HepG2 (cell line): ENCODE measurements around the gene CLEC14A. TPM values are rescaled to one million over a fixed set of nuclear protein-coding genes. Genes with fewer than 3 reads are reported as not detected.

Source experiments
- ATAC-seq: fragments of 200-7000 bp; cut with Tn5 transposase; 3 replicates; pipeline ENCODE4 v1.9.1; 2020; ENCODE audit warnings: mild to moderate bottlenecking, moderate library complexity
- BruUV-seq: library from RNA; stranded (reverse); fragments of 400-500 nt; replicated peaks from 2 replicates; lab custom pipeline; 2021; lab: Mats Ljungman, UMichigan
- CTCF ChIA-PET: fragments of 300-600 bp; formaldehyde crosslinking; extraction: SDS; loops from one replicate; lab custom pipeline; 2021; ENCODE audit warnings: low total read pairs, inconsistent platforms, low intra/inter-chr PET ratio; lab: Yijun Ruan, JAX
- POLR2A ChIA-PET: fragments of 350-600 bp; sonication (Branson Sonifier 250); formaldehyde crosslinking; loops from one replicate; lab custom pipeline; 2020; ENCODE audit warnings: antibody characterized with exemption, inconsistent platforms; lab: Yijun Ruan, JAX
- DNase-seq: peaks from one replicate; pipeline ENCODE4 v3.0.0-alpha.2; 2015; ENCODE audit warnings: low spot score
- FAIRE-seq: peaks from 3 replicates; lab custom pipeline; 2011; peaks lifted over from hg19 to GRCh38; lab: Jason Lieb, UNC
- H2AFZ ChIP-seq: one replicate; pipeline ENCODE4 v1.6.1; 2011; ENCODE audit warnings: low read length, inconsistent platforms
- H3K27ac ChIP-seq: fragments of 300-600 bp; 3 replicates; pipeline ENCODE4 v1.8.0; 2011; ENCODE audit warnings: mixed run types, mild to moderate bottlenecking, mixed read lengths, low read length, inconsistent platforms; ENCODE audit not compliant: insufficient read depth; ENCODE audit errors: extremely low read length
- H3K27me3 ChIP-seq, 2 experiments: fragments of 200-600 bp in 1 of 2; 2 replicates in 1 of 2; 3 replicates in 1 of 2; pipeline versions ENCODE4 v1.6.0 to v1.8.0; 2011; ENCODE audit warnings: low read length in 2 of 2, mild to moderate bottlenecking in 2 of 2, moderate library complexity in 2 of 2, inconsistent platforms in 1 of 2; ENCODE audit not compliant: insufficient read depth in 2 of 2, control insufficient read depth in 1 of 2
- H3K36me3 ChIP-seq, 2 experiments: fragments of 200-600 bp in 1 of 2; replicated peaks in 1 of 2; 2 replicates in 1 of 2; 3 replicates in 1 of 2; pipeline versions ENCODE4 v1.5.1 to v1.8.0; 2011; ENCODE audit warnings: low read length in 2 of 2, inconsistent platforms in 1 of 2; ENCODE audit not compliant: insufficient read depth in 2 of 2, control insufficient read depth in 1 of 2
- H3K4me1 ChIP-seq: 2 replicates; pipeline ENCODE4 v1.5.1; 2012; ENCODE audit warnings: low read length, inconsistent platforms; ENCODE audit not compliant: insufficient read depth
- H3K4me2 ChIP-seq: 2 replicates; pipeline ENCODE4 v1.6.0; 2011; ENCODE audit warnings: low read depth, low read length, inconsistent platforms
- H3K4me3 ChIP-seq, 3 experiments: fragments of 200-600 bp in 1 of 3; sonication (generic), shearing (Covaris generic) in 1 of 3; replicated peaks in 1 of 3; 2 replicates each; pipeline ENCODE4 v1.5.1; 2011 to 2016; ENCODE audit warnings: low read length in 3 of 3, inconsistent platforms in 2 of 3, low read depth in 2 of 3, mild to moderate bottlenecking in 2 of 3, control low read depth in 1 of 3, mixed read lengths in 1 of 3; ENCODE audit not compliant: insufficient read depth in 1 of 3
- H3K79me2 ChIP-seq: one replicate; pipeline ENCODE4 v1.6.1; 2011; ENCODE audit warnings: low read length, inconsistent platforms; ENCODE audit not compliant: insufficient read depth
- H3K9ac ChIP-seq: 2 replicates; pipeline ENCODE4 v1.6.0; 2011; ENCODE audit warnings: mild to moderate bottlenecking, low read depth, low read length, inconsistent platforms; ENCODE audit not compliant: insufficient read depth
- H3K9me3 ChIP-seq: 2 replicates; pipeline ENCODE4 v1.5.1; 2012; ENCODE audit warnings: mild to moderate bottlenecking, low read length
- H4K20me1 ChIP-seq: 2 replicates; pipeline ENCODE4 v1.6.0; 2011; ENCODE audit warnings: inconsistent platforms, mild to moderate bottlenecking, low read length, moderate library complexity; ENCODE audit not compliant: insufficient read depth
- AHDC1 ChIP-seq: sonication (generic); formaldehyde crosslinking; IDR thresholded peaks from 2 replicates; pipeline ENCODE4 v1.5.1; 2020; ENCODE audit warnings: mild to moderate bottlenecking, missing genetic modification reagents, borderline replicate concordance
- GPN1 ChIP-seq: sonication (generic); formaldehyde crosslinking; IDR thresholded peaks from 2 replicates; pipeline ENCODE4 v1.5.1; 2020; ENCODE audit warnings: missing genetic modification reagents, borderline replicate concordance
- HIC2 ChIP-seq: sonication (generic); formaldehyde crosslinking; IDR thresholded peaks from 2 replicates; pipeline ENCODE4 v1.9.0; 2022; ENCODE audit warnings: low read depth, missing genetic modification reagents
- MAFF ChIP-seq: IDR thresholded peaks from 2 replicates; pipeline ENCODE4 v1.6.1; 2011; ENCODE audit warnings: low read depth, low read length, improper control_type of control experiment
- MAFK ChIP-seq, 2 experiments: IDR thresholded peaks in 1 of 2; conservative IDR thresholded peaks in 1 of 2; 2 replicates each; pipeline ENCODE4 v1.6.1; 2011; ENCODE audit warnings: improper control_type of control experiment in 2 of 2, low read length in 2 of 2
- SIN3B ChIP-seq: fragments of 150-350 bp; IDR thresholded peaks from 2 replicates; pipeline ENCODE4 v1.6.1; 2014; ENCODE audit warnings: low read length
- SOX5 ChIP-seq: IDR thresholded peaks from 2 replicates; pipeline ENCODE4 v1.6.1; 2016; ENCODE audit warnings: borderline replicate concordance
- ZFP1 ChIP-seq: IDR thresholded peaks from 2 replicates; pipeline ENCODE4 v1.6.1; 2016
- ZNF547 ChIP-seq: sonication (generic); formaldehyde crosslinking; IDR thresholded peaks from 2 replicates; pipeline ENCODE4 v1.5.1; 2020; ENCODE audit warnings: mild to moderate bottlenecking, missing genetic modification reagents
- ZNF766 ChIP-seq: sonication (generic); formaldehyde crosslinking; IDR thresholded peaks from 2 replicates; pipeline ENCODE4 v1.5.0; 2020; ENCODE audit warnings: missing genetic modification reagents, borderline replicate concordance
- ZXDC ChIP-seq: sonication (generic); formaldehyde crosslinking; IDR thresholded peaks from 2 replicates; pipeline ENCODE4 v1.5.0; 2020; ENCODE audit warnings: mild to moderate bottlenecking, missing genetic modification reagents
- WGBS: methylation state at CpG from one replicate; pipeline ENCODE4 v1.1.6; 2017; ENCODE audit warnings: low lambda C conversion rate; 5-methylcytosine and 5-hydroxymethylcytosine counted together
- in situ Hi-C: cut with HindIII; loops from 2 replicates; pipeline ENCODE4 v1.10.0; 2017; ENCODE audit warnings: low pct_unique_long_range_greater_than_20kb; ENCODE audit not compliant: extremely low pct_ligation_motif_present
- intact Hi-C: fragments of 100-400 bp; cut with micrococcal nuclease; formaldehyde crosslinking; loops from one replicate; pipeline ENCODE4 v1.10.0; 2022; ENCODE audit not compliant: unreplicated experiment
- polyA plus RNA-seq, 8 experiments: library from polyadenylated mRNA; depleted of rRNA in 3 of 8; stranded (reverse) in 7 of 8; unstranded in 1 of 8; fragments of >200 nt; fragmentation: Illumina TruSeq in 4 of 8; extraction: Trizol in 4 of 8; gene quantifications; 2 replicates each; pipeline versions ENCODE4 v1.2.1 to v1.2.3, GENCODE V29; 2011 to 2016; ENCODE audit warnings: low read depth in 4 of 8, missing spikeins in 1 of 8, mixed read lengths in 1 of 8; ENCODE audit not compliant: insufficient read depth in 1 of 8
- total RNA-seq, 5 experiments: library from RNA; depleted of rRNA; stranded (reverse); fragments of >200 nt; fragmentation: Illumina TruSeq; extraction: Trizol; gene quantifications; 2 replicates each; pipeline ENCODE4 v1.2.3, GENCODE V29; 2016; ENCODE audit warnings: low read depth in 1 of 5

CLEC14A gene
- total and polyA plus RNA-seq, 2 of the 13 experiments (the other 11 are each of a cell fraction or from before 2014, with no cell fraction given) = not detected

- no peak for FAIRE-seq
These were observed 1.6 kb upstream of the CLEC14A start for GRCh38 chr14:38257507-38257906.

GRCh38 chr14:38256533-38256840 lies 594 bp upstream of the CLEC14A start:
- CTCF ChIA-PET = no interaction called here
- ATAC-seq = peak; percentile 43
- BruUV-seq = no TSS peak
- TF ChIP-seq AHDC1 (CRISPR knock-in tag) (no peak), GPN1 (no peak), SIN3B (no peak), HIC2 (no peak), SOX5 (CRISPR knock-in tag) (no peak), ZXDC (CRISPR knock-in tag) (no peak)

More at GRCh38 chr14:38257507-38257906, 1.6 kb upstream of the CLEC14A start:
- WGBS = 2% methylated on average over 2 of the region's 2 CpGs
- ChIA-PET POLR2A (no interaction called here), CTCF (no interaction called here)
- no peak for DNase-seq
- no peaks in the 10 kb centered on the region for H3K27me3 ChIP-seq
- no peaks in the 10 kb centered on the region for H3K4me1 ChIP-seq
- no peaks in the 10 kb centered on the region for H4K20me1 ChIP-seq
- ATAC-seq = no peak
- no peaks in the 10 kb centered on the region for H3K36me3 ChIP-seq
- in situ Hi-C loops (no loop called here), intact Hi-C loops (no loop called here)
- H3K9me3 ChIP-seq = no peaks in the 10 kb centered on the region
- H3K79me2 ChIP-seq = no peaks in the 10 kb centered on the region
- no peak overlapping the region for H2AFZ ChIP-seq
- BruUV-seq = no TSS peak
- H3K9ac ChIP-seq = no peak overlapping the region
- H3K4me3 ChIP-seq = no peak overlapping the region
- TF ChIP-seq ZFP1 (CRISPR knock-in tag) = no peak
- TF ChIP-seq ZNF766 (CRISPR knock-in tag) = no peak
- peak; percentile 66 for TF ChIP-seq MAFF
- TF ChIP-seq ZNF547 = no peak
- peak; percentile 47 to 54; a peak in 3 of 4 replicates for TF ChIP-seq MAFK (conservative IDR thresholded peaks at IDR 0.05 in 1 of 2, IDR thresholded peaks at IDR 0.05 in 1 of 2; ENCODE audit: low read length in 2 of 2)
- H3K4me2 ChIP-seq = no peak overlapping the region
- H3K27ac ChIP-seq = no peak overlapping the region

More at GRCh38 chr14:38256533-38256840, 594 bp upstream of the CLEC14A start:
- no peak overlapping the region for H3K9ac ChIP-seq
- H3K79me2 ChIP-seq = no peaks in the 10 kb centered on the region
- H3K4me2 ChIP-seq = no peak overlapping the region
- no peak for DNase-seq
- FAIRE-seq = no peak
- intact Hi-C loops = no loop called here
- no peaks in the 10 kb centered on the region for H3K4me1 ChIP-seq
- H3K36me3 ChIP-seq = no peaks in the 10 kb centered on the region
- in situ Hi-C loops = no loop called here
- H2AFZ ChIP-seq = no peak overlapping the region
- no peaks in the 10 kb centered on the region for H3K27me3 ChIP-seq
- H3K9me3 ChIP-seq = no peaks in the 10 kb centered on the region
- H3K27ac ChIP-seq = no peak overlapping the region
- 31% methylated on average over 5 of the region's 5 CpGs for WGBS
- POLR2A ChIA-PET = no interaction called here
- no peaks in the 10 kb centered on the region for H4K20me1 ChIP-seq
- no peak overlapping the region for H3K4me3 ChIP-seq
